ENCODE measurements around the gene SLC26A1.
"Not testable (repeated sequence)": the region's sequence is repeated elsewhere in the genome, so short reads cannot be mapped to it uniquely, and the experiment has no call there.

The SLC26A1 gene

GRCh38 chr4:982814-983213 is 10.4 kb downstream of the SLC26A1 start:
- DNase-seq (ENCODE audit: low spot score), result no peak

GRCh38 chr4:982291-982690 is 10.9 kb downstream of the SLC26A1 start:
- no peak for DNase-seq (ENCODE audit: low spot score)

GRCh38 chr4:978957-979701 is 14.1 kb downstream of the SLC26A1 start:
- DNase-seq (ENCODE audit: low spot score), result no peak

- not testable (repeated sequence) for DNase-seq (ENCODE audit: low spot score)
Measured at GRCh38 chr4:976016-976415, 17.2 kb downstream of the SLC26A1 start.

GRCh38 chr4:974668-975067 is 18.5 kb downstream of the SLC26A1 start:
- no peak for DNase-seq (ENCODE audit: low spot score)

GRCh38 chr4:973431-974397 is 19.5 kb downstream of the SLC26A1 start, which contains the start of gene DGKQ:
Gene DGKQ, minus strand, starts transcription at chr4:973569. Its CDS starts 87 bp downstream, at chr4:973482.
- peak; percentile 96 for DNase-seq (ENCODE audit: low spot score)

- no peak for DNase-seq (ENCODE audit: low spot score)
Measured at GRCh38 chr4:972651-973424, 20.4 kb downstream of the SLC26A1 start.

- no peak for DNase-seq (ENCODE audit: low spot score)
Measured at GRCh38 chr4:971666-972500, 21.3 kb downstream of the SLC26A1 start.

- DNase-seq (ENCODE audit: low spot score), result no peak
Measured at GRCh38 chr4:970854-971520, 22.2 kb downstream of the SLC26A1 start.

- no peak for DNase-seq (ENCODE audit: low spot score)
Measured at GRCh38 chr4:970046-970745, 23.0 kb downstream of the SLC26A1 start.

GRCh38 chr4:968621-969394 is 24.4 kb downstream of the SLC26A1 start:
- no peak for DNase-seq (ENCODE audit: low spot score)

- no peak for DNase-seq (ENCODE audit: low spot score)
Measured at GRCh38 chr4:968221-968620, 25.0 kb downstream of the SLC26A1 start.

GRCh38 chr4:967113-968104 is 25.8 kb downstream of the SLC26A1 start:
- DNase-seq (ENCODE audit: low spot score), result no peak

- no peak for DNase-seq (ENCODE audit: low spot score)
Measured at GRCh38 chr4:966266-967112, 26.7 kb downstream of the SLC26A1 start.

GRCh38 chr4:965766-966134 is 27.5 kb downstream of the SLC26A1 start:
- DNase-seq (ENCODE audit: low spot score), result no peak

- DNase-seq (ENCODE audit: low spot score), result no peak
Measured at GRCh38 chr4:965048-965765, 28.0 kb downstream of the SLC26A1 start.

Measured in left forelimb (tissue), 1 donor.